NCI-H2171 treated with DMSO at 0.1 percent for 48 hours (cell line): Measurements from ENCODE around the gene BID.
"Not testable (repeated sequence)": the region's sequence is repeated elsewhere in the genome, so short reads cannot be mapped to it uniquely, and the experiment has no call there.

Source experiments
- DNase-seq: peaks from one replicate; lab custom pipeline; 2025; lab: John Stamatoyannopoulos, UW

Gene BID

DNA sequence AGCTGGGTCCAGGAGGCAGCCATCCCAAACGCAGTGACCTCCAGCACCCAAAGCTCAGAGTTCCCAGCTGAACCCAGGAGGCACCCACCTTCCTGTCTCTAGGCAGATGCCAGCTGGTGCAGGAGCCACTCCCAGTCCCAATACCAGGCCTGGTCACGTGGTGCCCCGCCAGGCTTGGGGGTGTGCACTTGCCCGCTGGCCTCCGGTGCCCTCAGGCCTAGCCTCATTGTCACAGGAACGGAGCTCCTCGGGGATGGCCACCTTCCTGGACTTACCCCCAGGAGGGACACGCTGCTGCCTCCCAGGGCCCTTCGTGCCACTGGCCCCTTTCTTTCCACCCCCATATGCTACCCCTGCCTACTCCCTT, 4.6 kb downstream of the BID start:
- no peak for DNase-seq

DNA sequence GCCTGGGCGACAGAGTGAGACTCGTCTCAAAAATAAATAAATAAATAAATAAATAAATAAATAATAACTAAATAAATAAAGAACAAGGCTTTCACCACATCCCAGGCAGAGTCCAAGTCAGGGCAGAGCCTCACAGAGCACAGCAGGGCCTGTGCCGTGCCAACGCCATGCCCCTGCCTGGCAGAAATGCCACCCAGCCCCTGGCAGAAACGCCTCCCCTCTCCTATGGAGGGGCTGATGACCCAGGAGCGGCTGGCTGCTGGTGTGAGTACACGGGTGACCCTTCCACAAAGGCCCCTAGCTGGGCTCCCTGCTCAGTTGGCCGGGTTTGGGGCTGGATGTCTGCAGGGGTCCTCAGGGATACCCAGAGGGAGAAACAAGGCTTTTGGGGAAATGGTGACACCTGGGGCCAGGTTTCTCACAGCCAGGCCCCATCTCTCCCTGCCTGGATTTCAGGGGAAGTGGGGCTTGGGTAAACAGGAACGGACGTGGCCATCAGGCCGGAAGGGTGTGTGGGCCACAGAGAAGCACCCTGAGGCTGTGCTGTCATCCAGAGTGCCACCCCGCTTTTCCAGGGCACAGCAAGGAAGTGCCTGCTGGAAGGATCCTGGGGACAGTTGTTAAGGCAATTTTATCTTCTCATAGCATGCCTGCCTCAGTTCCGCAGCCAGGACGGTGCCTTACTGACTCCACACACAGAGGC, 5.1 kb downstream of the BID start:
- no peak for DNase-seq

DNA sequence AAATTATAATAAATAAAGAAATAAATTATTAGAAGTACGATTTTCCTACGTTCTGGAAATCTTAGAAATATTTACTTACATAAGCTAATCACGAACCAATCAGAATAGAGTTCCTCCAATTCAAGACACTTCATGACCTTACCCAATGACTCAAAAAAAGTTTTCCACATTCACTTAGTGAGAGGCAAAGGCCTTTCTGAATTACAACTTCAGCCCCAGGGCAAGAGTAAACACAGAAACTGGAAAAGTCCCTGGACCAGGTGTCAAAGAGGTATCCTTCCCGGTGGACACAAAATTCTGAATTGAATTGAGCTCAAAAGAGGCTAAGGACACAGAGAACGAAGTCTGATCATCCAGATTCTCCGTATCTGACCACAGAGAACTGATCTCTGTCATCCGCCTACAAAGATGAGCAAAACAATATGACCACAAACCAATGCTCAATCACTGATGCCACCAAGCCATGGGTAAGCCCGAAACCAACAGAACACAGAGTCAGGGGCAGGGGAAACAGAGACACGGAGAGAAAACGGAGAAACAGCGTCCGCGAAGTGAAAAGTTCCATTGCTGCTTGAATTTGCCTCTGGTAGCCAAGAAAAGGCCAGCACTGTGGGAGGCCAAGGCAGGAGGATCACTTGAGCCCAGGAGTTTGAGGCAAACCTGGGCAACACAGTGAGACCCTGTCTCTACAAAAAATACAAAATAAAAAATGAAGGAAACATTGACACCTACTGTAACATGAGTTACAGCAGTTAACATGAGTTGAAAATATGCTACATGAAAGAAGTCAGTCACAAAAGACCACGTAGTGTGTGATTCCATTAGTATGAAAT, 6.8 kb downstream of the BID start:
- no peak for DNase-seq

DNA sequence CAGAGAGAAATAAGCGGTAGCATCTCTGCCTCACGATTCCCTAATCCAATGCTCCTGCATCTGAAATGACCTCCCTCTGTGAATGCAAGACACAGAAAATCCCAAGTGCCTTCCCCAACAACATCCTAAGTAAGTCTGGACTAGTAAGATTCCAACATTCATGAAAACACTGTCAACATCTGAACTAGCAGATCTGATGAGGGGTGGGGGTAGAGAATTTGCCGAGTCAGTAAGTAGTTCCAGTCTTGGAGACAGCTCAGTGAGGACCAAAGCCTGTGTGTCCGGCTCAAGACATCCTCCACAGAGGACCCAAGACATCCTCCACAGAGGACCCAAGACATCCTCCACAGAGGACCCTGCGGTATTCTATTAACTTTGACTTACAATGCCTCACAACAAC, 9.4 kb downstream of the BID start:
- DNase-seq = not testable (repeated sequence)

DNA sequence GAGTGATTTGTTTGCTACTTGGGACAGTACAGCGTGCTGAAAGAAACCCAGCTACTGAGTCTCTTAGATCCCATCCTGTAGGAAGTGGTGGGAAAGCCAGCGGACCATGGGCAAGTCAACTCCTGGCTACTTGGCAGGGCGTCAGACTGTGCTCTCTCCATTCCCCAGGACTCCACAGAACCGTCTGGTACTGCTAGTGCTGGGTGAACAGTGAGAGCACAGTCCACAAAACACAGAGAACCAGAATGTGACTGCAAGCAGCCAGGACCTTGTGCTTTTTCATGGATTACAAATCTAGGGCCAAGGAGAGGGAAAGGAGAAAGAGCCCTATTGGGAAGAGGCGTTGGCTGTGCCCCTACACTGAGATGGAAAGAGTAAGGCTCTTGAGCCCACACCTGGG, 10.2 kb downstream of the BID start:
- no peak for DNase-seq

DNA sequence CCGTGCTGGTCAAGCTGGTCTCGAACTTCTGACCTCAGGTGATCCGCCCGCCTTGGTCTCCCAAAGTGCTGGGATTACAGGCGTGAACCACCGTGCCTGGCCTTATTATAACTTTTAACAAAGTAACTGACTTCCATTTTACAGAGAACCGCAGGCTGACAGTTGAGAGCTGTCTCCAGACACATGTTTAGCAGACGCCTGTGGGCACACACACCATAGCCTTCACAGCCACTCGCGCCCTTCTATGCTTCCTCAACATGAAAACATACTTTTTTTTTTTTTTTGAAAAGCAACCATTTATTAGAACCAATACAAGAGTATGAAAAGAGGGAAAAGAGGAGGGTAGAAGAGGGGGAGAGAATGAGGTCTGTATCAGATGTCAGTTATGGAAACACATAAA, 10.8 kb downstream of the BID start:
- DNase-seq = not testable (repeated sequence)

DNA sequence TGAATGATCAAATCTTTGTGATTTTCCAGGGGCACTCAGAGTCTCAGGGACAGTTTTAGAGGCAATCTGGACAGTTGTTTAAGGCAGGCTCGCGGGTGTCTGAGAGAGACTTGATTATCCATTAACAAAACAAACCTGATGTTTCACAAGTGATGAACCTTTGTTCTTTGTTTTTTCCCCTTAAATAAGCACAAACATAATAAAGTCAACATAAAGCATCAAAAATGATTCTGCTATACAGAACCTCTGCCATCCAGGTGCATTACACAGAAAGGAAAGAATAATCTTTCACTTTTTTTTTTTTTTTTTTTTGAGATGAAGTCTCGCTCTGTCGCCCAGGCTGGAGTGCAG, 13.2 kb downstream of the BID start:
- no peak for DNase-seq

DNA sequence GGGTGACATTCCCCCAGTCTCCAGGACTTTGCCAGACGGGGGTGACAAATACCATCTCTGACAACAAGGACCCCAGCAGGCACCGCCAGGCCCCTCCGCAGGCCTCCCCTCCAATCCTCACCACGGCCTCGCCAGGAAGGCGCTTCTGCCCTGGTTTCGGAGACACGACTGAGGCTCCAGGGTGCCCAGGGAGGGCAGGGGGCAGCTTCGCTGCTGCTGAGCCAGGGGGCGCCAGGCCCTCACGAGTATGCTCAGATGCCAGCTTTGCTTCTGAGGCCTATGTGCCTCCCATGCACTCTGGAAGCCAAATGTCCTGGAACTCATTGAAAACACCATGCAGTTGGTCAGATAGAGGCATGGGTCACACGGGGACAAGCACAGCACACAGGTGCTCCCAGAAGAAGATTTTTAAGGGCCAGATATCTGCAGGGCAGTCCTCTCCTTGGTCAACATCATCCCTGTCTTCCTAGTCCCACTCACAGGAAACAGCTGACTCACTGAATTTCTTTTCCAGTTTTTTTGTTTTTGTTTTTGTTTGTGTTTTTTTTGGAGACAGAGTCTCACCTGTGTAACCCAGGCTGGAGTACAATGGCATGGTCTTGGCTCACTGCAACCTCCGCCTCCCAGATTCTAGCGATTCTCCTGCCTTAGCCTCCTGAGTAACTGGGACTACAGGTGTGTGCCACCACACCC, 19.9 kb downstream of the BID start:
- no peak for DNase-seq

DNA sequence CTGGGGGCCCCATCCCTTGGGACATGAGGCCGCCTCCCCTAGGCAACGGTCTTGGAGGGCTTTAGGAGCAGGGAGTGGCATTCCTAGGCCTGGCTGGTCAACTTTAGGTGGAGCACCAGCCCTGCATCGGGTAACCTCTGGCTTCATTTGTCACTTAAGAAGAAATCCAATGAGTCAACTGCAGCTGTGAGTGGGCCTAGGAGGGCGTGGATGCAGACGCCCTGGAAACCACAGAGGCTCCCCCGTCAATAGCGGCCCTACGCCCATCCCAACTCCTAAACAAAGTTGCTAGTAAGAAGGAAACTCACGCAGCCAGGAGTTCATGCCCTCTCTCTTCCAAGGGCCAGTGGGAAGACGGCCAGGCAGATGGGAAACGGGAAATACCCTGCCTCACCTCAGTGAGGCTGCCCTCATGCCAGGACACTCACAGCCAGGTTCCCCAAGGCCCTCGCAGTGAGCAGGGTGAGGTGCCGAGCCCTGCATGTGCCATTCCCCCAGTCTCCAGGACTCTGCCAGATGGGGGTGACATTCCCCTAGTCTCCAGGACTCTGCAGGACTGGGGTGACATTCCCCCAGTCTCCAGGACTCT, 20.8 kb downstream of the BID start:
- DNase-seq = no peak

DNA sequence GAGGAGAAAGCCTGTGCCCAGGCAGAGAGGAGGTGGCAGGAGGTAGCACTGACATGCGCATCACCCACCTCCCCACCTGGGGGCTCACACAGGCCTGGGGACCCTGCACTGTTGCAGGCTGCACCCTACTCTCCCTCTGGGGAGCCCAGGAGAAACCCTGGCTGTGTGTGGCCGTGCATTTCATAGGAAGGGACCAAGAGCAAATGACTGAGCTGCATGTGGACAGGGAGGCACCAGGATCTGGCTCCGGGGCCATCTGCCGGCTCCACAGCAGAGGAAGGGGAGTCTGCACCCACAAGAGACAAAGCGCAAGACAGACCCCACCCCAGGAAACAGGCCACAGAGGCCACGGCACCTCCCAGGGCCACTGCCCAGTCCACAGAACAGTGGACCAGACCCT, 22.7 kb downstream of the BID start:
- no peak for DNase-seq

DNA sequence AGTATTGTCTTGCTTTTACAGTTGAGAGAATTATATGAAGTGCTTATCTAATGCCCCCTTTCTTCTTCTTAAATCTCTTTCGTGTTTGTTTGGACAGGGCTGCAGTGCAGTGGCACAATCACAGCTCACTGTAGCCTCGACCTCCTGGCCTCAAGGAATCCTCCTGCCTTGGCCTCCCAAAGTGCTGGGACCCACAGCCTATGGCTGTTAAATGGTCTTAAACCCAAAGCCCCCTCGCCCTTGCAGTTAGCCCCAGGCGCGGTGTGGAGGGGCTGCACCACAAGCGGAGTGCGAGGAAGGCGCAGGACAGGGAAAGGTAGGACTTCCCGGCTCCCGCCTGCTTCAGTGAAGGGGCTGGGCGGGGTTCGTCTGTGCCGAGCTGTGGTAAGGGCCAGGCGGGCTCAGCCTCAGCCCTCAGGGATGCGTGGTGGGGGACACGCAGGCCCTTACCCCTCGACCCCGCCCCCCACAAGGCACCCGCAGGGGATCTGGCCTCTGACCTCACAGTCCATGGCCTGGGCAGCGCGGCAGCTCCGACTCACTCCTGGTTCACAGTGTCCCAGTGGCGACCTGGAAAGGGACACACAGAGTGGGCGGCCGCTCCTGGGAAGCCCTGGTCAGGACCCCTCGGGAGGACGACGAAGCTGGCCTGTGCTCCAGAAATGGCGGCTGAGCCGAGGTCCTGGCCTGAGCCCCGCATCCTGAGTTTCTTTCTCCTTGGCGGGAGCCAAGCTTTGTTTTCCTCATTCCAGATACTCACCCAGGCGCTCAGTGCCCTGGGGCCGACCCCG, 24.5 kb downstream of the BID start:
- no peak for DNase-seq

DNA sequence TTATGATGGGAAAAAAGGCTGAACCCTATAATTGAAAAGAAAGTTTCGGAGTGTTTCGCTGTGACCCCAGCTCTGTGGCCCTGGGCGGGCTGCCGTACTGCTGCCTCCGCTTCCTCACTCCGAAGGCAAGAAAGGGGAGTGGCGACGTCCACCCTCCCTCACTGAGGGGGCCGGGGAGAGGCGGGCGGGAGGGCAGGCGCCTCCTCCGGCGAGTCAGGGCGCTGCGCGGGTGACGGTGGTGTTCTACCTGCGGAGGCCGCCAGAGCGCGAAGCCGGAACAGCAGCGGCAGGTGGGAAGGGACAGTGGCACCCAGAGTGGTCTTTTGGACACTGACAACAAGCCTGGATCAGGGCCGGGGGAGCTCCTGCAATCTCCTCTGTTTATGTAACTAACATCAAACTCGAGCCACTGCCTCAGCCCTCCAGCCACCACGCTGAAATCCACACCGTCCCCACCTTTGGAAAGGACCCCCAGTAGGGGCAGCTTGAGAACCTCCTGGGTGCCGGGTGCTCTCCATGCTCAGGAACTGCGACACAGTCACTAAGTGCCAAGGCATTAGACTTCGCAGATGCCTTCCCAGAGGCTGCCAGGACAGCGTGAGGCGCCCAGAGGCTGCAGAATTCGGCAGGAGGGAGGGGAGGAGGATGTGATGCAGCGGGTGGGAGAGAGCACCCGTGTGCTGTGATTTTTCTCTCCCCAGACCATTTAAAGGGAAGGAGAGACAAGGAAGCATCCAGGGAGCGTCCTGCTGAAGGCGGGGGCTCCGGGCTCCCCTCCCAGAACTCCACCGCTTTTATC, 25.5 kb downstream of the BID start:
- DNase-seq = no peak

DNA sequence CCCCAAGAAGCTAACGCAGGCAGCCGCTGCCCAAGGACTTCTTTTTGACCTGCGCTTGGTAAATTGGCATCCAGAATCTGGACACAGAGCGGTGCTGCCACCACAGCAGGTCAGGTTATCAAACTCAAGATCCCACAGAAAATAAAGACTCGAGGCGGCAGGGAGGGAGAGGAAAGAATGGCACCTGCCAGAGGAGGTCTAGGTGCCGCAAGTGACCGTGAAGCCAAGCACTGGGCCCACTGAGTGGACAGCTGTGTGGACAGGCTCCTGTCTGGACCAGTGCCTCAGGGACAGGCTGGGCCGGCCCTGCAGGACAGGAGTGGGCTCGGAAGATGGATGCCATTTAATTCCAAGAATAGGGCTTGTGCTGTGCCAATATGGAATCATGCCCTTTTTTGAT, 27.4 kb downstream of the BID start:
- DNase-seq = no peak

DNA sequence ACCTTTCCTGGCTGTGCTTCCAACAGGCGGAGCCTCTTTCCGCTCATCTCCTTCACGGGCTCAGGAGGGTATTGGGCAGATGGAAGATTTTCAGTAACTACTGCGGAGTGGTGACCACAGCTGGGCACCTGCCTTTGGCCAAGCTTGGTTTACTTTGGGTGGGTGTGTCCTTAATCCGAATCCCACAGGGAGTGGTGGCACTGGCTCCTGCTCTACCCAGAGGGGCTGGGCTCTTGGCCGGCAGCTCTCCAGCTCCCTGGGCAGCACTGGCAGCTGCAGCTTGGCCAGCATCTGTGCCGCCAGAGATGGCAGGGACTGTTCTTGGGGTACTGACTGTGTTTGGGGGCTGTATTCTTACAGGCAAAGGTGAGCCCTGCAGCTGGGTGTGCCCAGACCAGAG, 29.8 kb downstream of the BID start:
- DNase-seq = no peak

DNA sequence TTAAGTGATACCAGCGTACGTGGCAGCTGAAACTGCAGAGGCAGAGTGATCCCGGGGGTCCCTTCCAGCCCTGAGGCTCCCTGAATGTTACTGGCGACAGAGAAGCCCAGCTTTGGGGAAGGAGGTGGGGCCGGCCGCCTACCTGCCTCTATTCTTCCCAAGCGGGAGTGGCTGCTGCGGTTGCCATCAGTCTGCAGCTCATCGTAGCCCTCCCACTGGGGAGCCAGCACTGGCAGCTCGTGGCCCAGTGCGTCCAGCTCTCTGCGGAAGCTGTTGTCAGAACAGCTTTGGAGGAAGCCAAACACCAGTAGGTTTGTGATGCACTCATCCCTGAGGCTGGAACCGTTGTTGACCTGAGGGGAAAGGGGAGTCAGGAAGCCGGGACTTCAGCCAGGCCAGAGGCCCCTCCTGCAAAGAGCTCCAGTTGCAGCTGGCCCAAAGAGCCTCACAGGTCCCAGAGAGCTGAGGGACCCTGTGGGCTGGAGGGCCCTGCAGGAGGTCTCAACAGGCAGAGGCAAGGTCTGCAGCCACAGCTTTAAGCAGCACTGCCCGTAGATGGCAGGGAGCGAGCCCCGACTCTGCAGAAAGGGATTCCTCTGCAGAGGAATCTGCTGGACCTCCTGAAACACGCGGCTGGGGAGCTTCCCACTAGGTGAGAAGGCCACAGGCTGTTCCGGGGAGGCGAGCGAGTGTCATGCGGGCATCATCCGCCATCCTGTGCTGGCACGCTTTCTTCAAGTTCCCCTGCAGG, 30.4 kb downstream of the BID start:
- no peak for DNase-seq

DNA sequence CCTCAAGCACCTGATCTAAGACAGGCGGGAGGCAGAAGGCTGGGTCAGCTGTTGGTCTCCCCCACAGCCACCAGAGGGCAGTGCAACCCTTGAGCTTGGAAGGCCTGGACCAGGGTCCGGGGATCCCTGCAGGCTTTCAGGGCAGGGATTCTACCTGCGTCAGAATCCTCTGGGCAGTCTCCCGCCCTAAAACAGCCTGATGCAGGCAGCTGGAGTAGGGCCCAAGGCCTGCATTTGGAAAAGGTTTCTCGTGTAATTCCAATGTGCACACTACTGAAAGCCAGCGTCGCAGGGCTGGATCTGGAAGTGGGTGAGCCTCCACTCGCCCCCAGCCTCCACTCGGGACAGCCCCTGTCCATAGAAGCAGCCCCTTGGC, 31.8 kb downstream of the BID start:
- DNase-seq = peak; percentile 46

DNA sequence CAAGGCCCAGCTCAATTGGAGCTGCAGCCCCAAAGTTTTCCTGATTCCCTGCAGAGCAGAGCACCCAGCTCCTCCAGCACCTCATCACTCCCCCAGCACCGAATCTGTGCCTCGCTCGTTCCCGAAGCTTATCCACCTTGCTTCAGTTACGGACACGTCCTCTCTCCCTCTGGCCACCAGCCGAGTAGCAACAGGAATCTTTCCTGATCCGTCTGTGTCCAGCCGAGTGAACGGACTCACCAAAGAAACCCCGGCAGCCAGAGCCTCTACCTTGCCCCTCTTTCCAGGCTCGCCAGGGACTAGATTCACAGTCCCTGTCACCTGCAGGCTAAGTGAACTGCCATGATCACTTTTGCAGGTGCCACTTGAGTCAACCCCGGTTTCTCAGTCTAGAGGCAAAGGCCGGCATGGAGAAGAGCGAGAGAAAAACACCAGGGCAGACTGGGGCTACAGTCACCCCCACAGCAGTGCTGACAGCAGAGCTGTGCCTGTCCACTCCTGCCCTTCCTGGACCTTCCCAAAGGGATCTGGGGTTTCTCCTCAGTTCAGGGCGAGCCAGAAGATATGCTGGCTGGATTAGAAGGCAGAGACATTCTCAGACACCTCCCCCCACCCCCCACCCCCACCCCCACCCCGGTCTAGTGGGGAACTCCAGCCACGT, 32.3 kb downstream of the BID start:
- no peak for DNase-seq

DNA sequence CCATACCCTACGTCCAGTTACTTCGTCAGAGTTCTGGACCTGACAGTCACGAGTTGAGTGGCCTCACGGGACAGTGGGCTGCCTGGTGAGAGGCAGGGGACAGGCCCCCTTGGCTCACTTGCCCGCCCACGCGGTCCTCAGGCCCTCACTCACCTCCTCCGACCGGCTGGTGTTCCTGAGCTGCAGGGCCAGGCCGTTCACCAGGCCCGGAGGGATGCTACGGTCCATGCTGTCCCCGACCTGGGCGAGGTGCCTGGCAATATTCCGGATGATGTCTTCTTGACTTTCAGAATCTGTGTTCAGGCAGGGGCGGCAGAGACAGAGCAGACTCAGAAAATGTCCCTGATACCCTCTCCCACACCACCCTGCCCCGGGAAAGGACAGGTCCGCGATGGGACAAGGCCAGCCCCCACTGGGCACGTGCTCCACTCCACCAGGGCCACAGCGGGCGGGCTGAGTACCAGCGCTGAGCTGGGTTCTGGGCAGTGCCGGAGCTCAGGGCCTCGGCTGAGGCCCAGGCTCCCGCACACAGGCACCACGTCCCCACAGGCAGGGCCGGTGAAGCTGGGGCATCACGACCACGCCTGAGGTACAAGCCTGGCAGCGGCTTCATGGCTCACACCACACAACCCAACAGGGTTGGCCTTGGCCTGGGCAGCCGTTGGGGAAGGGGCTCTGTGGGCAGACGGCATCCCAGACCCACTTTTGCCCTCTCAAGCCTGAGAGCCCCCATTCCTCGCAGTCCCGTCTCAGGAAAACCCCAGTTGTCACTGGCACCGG, 34.9 kb downstream of the BID start:
- DNase-seq = no peak
